Endothelial cell of umbilical vein (primary cell): ENCODE measurements around the gene TGM1.

Experiments
- CTCF ChIP-seq, 2 donors: IDR thresholded peaks; 1 replicate in 1 of 2; 2 replicates in 1 of 2; pipeline ENCODE4 v1.5.1; 2011; ENCODE audit warnings: low read length in 2 of 2, mild to moderate bottlenecking in 2 of 2, moderate library complexity in 2 of 2, control low read depth in 1 of 2, inconsistent platforms in 1 of 2, low read depth in 1 of 2; ENCODE audit not compliant: insufficient read depth in 1 of 2; ENCODE audit errors: extremely low read depth in 1 of 2
- EZH2 ChIP-seq: IDR thresholded peaks from 2 replicates; pipeline ENCODE4 v1.6.1; 2012; ENCODE audit warnings: borderline replicate concordance, low read depth, mild to moderate bottlenecking, moderate library complexity, low read length, inconsistent platforms; ENCODE audit not compliant: severe bottlenecking
- FOS ChIP-seq: IDR thresholded peaks from 2 replicates; pipeline ENCODE4 v1.6.1; 2011; ENCODE audit warnings: mild to moderate bottlenecking, low read length, moderate library complexity, borderline replicate concordance; ENCODE audit not compliant: insufficient read depth
- GATA2 ChIP-seq: IDR thresholded peaks from 2 replicates; pipeline ENCODE4 v1.7.0; 2011; ENCODE audit warnings: low read depth, mild to moderate bottlenecking, moderate library complexity, mixed read lengths, low read length; ENCODE audit not compliant: insufficient read length, insufficient read depth
- JUN ChIP-seq: IDR thresholded peaks from 2 replicates; pipeline ENCODE4 v1.6.1; 2011; ENCODE audit warnings: borderline replicate concordance, low read depth; ENCODE audit not compliant: insufficient read length, insufficient read depth
- MAX ChIP-seq: IDR thresholded peaks from 2 replicates; pipeline ENCODE4 v1.6.1; 2011; ENCODE audit not compliant: insufficient read depth, insufficient read length
- MYC ChIP-seq: IDR thresholded peaks from one replicate; pipeline ENCODE4 v1.6.1; 2011; ENCODE audit warnings: mild to moderate bottlenecking, low read depth, low read length
- POLR2A ChIP-seq: IDR thresholded peaks from 2 replicates; pipeline ENCODE4 v1.6.1; 2012; ENCODE audit warnings: low read depth, mild to moderate bottlenecking, control low read depth, low read length
- POLR2AphosphoS5 ChIP-seq: IDR thresholded peaks from 2 replicates; pipeline ENCODE4 v1.6.1; 2012; ENCODE audit warnings: low read depth, mild to moderate bottlenecking, control low read depth, low read length, moderate library complexity; ENCODE audit not compliant: insufficient read depth

GRCh38 chr14:24236689-24237462 lies 26.1 kb downstream of the TGM1 start:
- TF ChIP-seq CTCF (IDR thresholded peaks at IDR 0.05; ENCODE audit: extremely low read depth in 1 of 2, insufficient read depth in 1 of 2, low read depth in 1 of 2, low read length in 2 of 2) = no peak
- TF ChIP-seq EZH2 = no peak
- no peak for TF ChIP-seq POLR2AphosphoS5
- no peak for TF ChIP-seq GATA2
- TF ChIP-seq POLR2A = no peak
- TF ChIP-seq MYC = no peak
- no peak for TF ChIP-seq FOS
- no peak for TF ChIP-seq MAX
- TF ChIP-seq JUN = no peak
